Neuronal stem cell (in vitro differentiated cells): Measurements from ENCODE around the gene CFAP92.

ENCODE experiments used
- DNase-seq: peaks from one replicate; pipeline ENCODE4 v3.0.0-alpha.2; 2013; ENCODE audit warnings: low spot score
- H2AFZ ChIP-seq: one replicate; pipeline ENCODE4 v1.6.1; 2013; ENCODE audit warnings: mild to moderate bottlenecking, low read length, inconsistent platforms
- H2AK5ac ChIP-seq: 2 replicates; pipeline ENCODE4 v1.6.1; 2013; ENCODE audit warnings: low read depth, mild to moderate bottlenecking, inconsistent platforms, low read length, moderate library complexity, mixed read lengths
- H2BK120ac ChIP-seq: 2 replicates; pipeline ENCODE4 v1.6.1; 2013; ENCODE audit warnings: low read depth, mild to moderate bottlenecking, inconsistent platforms, low read length, moderate library complexity, mixed read lengths
- H2BK12ac ChIP-seq: one replicate; pipeline ENCODE4 v1.6.1; 2013; ENCODE audit warnings: low read length, inconsistent platforms
- H2BK15ac ChIP-seq: 2 replicates; pipeline ENCODE4 v1.6.1; 2013; ENCODE audit warnings: mild to moderate bottlenecking, low read length, inconsistent platforms, mixed read lengths
- H2BK5ac ChIP-seq: one replicate; pipeline ENCODE4 v1.6.1; 2013; ENCODE audit warnings: inconsistent platforms, mild to moderate bottlenecking, low read length, moderate library complexity
- H3K14ac ChIP-seq: one replicate; pipeline ENCODE4 v1.6.1; 2013; ENCODE audit warnings: low read length, inconsistent platforms
- H3K18ac ChIP-seq: 2 replicates; pipeline ENCODE4 v1.6.1; 2013; ENCODE audit warnings: low read length, inconsistent platforms
- H3K23ac ChIP-seq: 2 replicates; pipeline ENCODE4 v1.6.1; 2013; ENCODE audit warnings: low read depth, mild to moderate bottlenecking, mixed read lengths, low read length, inconsistent platforms; ENCODE audit not compliant: poor library complexity
- H3K27ac ChIP-seq: replicated peaks from 3 replicates; pipeline ENCODE4 v1.5.1; 2013; ENCODE audit warnings: low read length, inconsistent platforms
- H3K27me3 ChIP-seq, 3 experiments: 2 replicates each; pipeline ENCODE4 v1.6.1; 2013; ENCODE audit warnings: low read length in 3 of 3, mild to moderate bottlenecking in 2 of 3, inconsistent platforms in 1 of 3, low read depth in 1 of 3, mixed read lengths in 1 of 3, moderate library complexity in 1 of 3; ENCODE audit not compliant: control insufficient read depth in 3 of 3, insufficient read depth in 3 of 3
- H3K36me3 ChIP-seq, 2 donors: replicated peaks in 1 of 2; 2 replicates each; pipeline ENCODE4 v1.6.1; 2013; ENCODE audit warnings: low read length in 2 of 2; ENCODE audit not compliant: control insufficient read depth in 2 of 2, insufficient read depth in 2 of 2
- H3K4ac ChIP-seq: 2 replicates; pipeline ENCODE4 v1.6.1; 2013; ENCODE audit warnings: inconsistent platforms, mild to moderate bottlenecking, low read length, moderate library complexity
- H3K4me1 ChIP-seq, 2 donors: 1 replicate in 1 of 2; 2 replicates in 1 of 2; pipeline ENCODE4 v1.6.1; 2013; ENCODE audit warnings: low read length in 2 of 2, low read depth in 1 of 2; ENCODE audit not compliant: control insufficient read depth in 2 of 2, insufficient read depth in 1 of 2
- H3K4me2 ChIP-seq: one replicate; pipeline ENCODE4 v1.6.1; 2013; ENCODE audit warnings: mild to moderate bottlenecking, low read length, inconsistent platforms; ENCODE audit not compliant: insufficient read depth, poor library complexity, severe bottlenecking
- H3K4me3 ChIP-seq, 2 donors: 2 replicates each; pipeline ENCODE4 v1.5.1; 2013; ENCODE audit warnings: low read length in 2 of 2, mild to moderate bottlenecking in 2 of 2, inconsistent platforms in 1 of 2, moderate library complexity in 1 of 2
- H3K79me1 ChIP-seq: one replicate; pipeline ENCODE4 v1.6.1; 2013; ENCODE audit warnings: low read depth, mild to moderate bottlenecking, inconsistent platforms, low read length, moderate library complexity
- H3K9ac ChIP-seq: one replicate; pipeline ENCODE4 v1.6.1; 2013; ENCODE audit warnings: mild to moderate bottlenecking, low read depth, low read length, inconsistent platforms; ENCODE audit not compliant: poor library complexity
- H3K9me3 ChIP-seq, 2 donors: replicated peaks in 1 of 2; 2 replicates each; pipeline versions ENCODE3 to v1.6.1; 2013; ENCODE audit warnings: low read length in 2 of 2, mild to moderate bottlenecking in 2 of 2, inconsistent platforms in 1 of 2, low read depth in 1 of 2, mixed read lengths in 1 of 2, moderate library complexity in 1 of 2; ENCODE audit not compliant: control insufficient read depth in 2 of 2, insufficient read depth in 1 of 2
- H4K8ac ChIP-seq: one replicate; pipeline ENCODE4 v1.6.1; 2013; ENCODE audit warnings: low read depth, mild to moderate bottlenecking, inconsistent platforms, low read length, moderate library complexity
- H4K91ac ChIP-seq: one replicate; pipeline ENCODE4 v1.6.1; 2013; ENCODE audit warnings: low read length, low read depth, mild to moderate bottlenecking, inconsistent platforms; ENCODE audit not compliant: poor library complexity
- WGBS, 2 donors: extraction: QIAGEN DNeasy Blood & Tissue Kit; methylation state at CpG; one replicate each; pipeline ENCODE4 v1.1.7; 2013; ENCODE audit warnings: missing lambda C conversion rate in 2 of 2, mixed read lengths in 1 of 2; ENCODE audit not compliant: insufficient read length in 2 of 2, insufficient replicate concordance in 1 of 2; ENCODE audit errors: extremely low coverage in 2 of 2; 5-methylcytosine and 5-hydroxymethylcytosine counted together

The CFAP92 gene

GRCh38 chr3:129000742-129001100 lies 6.8 kb upstream of the CFAP92 start:
- Histone ChIP-seq H4K91ac (no peak overlapping the region), H2BK5ac (no peak overlapping the region), H3K27me3 (peaks cover 0 to 35% (median 17%) of the 10 kb centered on the region in 3 experiments), H2AK5ac (peak overlapping the region; percentile 66), H3K9ac (peak overlapping the region; percentile 75), H3K23ac (peak overlapping the region; percentile 28), H3K4me3 (peak overlapping the region; percentile 86 to 87), H4K8ac (peak overlapping the region; percentile 0), H3K4ac (no peak overlapping the region), H2BK120ac (peak overlapping the region; percentile 49), H3K36me3 (peaks cover 0 to 19% of the 10 kb centered on the region in 2 donors), H3K9me3 (peaks cover 0 to 3% of the 10 kb centered on the region in 2 donors), H2BK15ac (peak overlapping the region; percentile 33), H3K18ac (peak overlapping the region; percentile 97), H3K79me1 (peaks cover 2% of the 10 kb centered on the region), H3K27ac (no peak overlapping the region), H2AFZ (peak overlapping the region; percentile 86), H3K4me1 (peaks cover 14 to 61% of the 10 kb centered on the region in 2 donors), H2BK12ac (peak overlapping the region; percentile 18), H3K4me2 (peak overlapping the region; percentile 95), H3K14ac (no peak overlapping the region)
- no peak for DNase-seq
- WGBS, 2 donors, result no CpG with 5 or more reads among the region's 15 CpGs

- no CpG with 5 or more reads among the region's 5 CpGs for WGBS, 2 donors
- Histone ChIP-seq H3K4me2 (peak overlapping the region; percentile 35), H3K4me1 (peaks cover 25 to 71% of the 10 kb centered on the region in 2 donors), H3K36me3 (peaks cover 0 to 5% of the 10 kb centered on the region in 2 donors), H2BK5ac (no peak overlapping the region), H3K23ac (no peak overlapping the region), H3K4ac (no peak overlapping the region), H3K9me3 (peaks cover 0 to 3% of the 10 kb centered on the region in 2 donors), H2BK120ac (no peak overlapping the region), H4K91ac (no peak overlapping the region), H3K27me3 (peaks cover 0 to 26% (median 17%) of the 10 kb centered on the region in 3 experiments), H3K27ac (peak overlapping the region; percentile 88), H2AK5ac (no peak overlapping the region), H3K79me1 (peaks cover 2% of the 10 kb centered on the region), H3K4me3 (peak overlapping the region in 1 of 2 donors; percentile 27), H4K8ac (no peak overlapping the region), H3K14ac (no peak overlapping the region), H2BK15ac (no peak overlapping the region), H3K18ac (no peak overlapping the region), H2BK12ac (no peak overlapping the region), H3K9ac (no peak overlapping the region), H2AFZ (no peak overlapping the region)
- no peak for DNase-seq
These were observed 5.2 kb upstream of the CFAP92 start for GRCh38 chr3:128999102-128999501.

- no peak overlapping the region for H3K18ac ChIP-seq
- peaks cover 0 to 5% of the 10 kb centered on the region in 2 donors for H3K36me3 ChIP-seq
- H2BK5ac ChIP-seq, result no peak overlapping the region
- H4K91ac ChIP-seq, result no peak overlapping the region
- H3K14ac ChIP-seq, result no peak overlapping the region
- DNase-seq, result no peak
- no peak overlapping the region for H3K23ac ChIP-seq
- no CpG with 5 or more reads among the region's 3 CpGs for WGBS, 2 donors
- no peak overlapping the region for H4K8ac ChIP-seq
- peaks cover under 1% of the 10 kb centered on the region for H3K79me1 ChIP-seq
- no peak overlapping the region for H2BK12ac ChIP-seq
- H3K9ac ChIP-seq, result no peak overlapping the region
- peak overlapping the region; percentile 88 for H3K27ac ChIP-seq
- H3K27me3 ChIP-seq, result peaks cover 0 to 21% (median 15%) of the 10 kb centered on the region in 3 experiments
- H3K9me3 ChIP-seq, result peaks cover 0 to 3% of the 10 kb centered on the region in 2 donors
- no peak overlapping the region for H3K4ac ChIP-seq
- H2AFZ ChIP-seq, result peak overlapping the region; percentile 6
- no peak overlapping the region for H2BK120ac ChIP-seq
- no peak overlapping the region for H2BK15ac ChIP-seq
- H3K4me2 ChIP-seq, result peak overlapping the region; percentile 35
- peaks cover 25 to 72% of the 10 kb centered on the region in 2 donors for H3K4me1 ChIP-seq
- no peak overlapping the region for H2AK5ac ChIP-seq
- peak overlapping the region in 1 of 2 donors; percentile 27 for H3K4me3 ChIP-seq
These were observed 4.7 kb upstream of the CFAP92 start for GRCh38 chr3:128998561-128998960.

- no peak overlapping the region for H3K23ac ChIP-seq
- peaks cover 0 to 16% (median 6%) of the 10 kb centered on the region in 3 experiments for H3K27me3 ChIP-seq
- H3K4me1 ChIP-seq, result peaks cover 31 to 73% of the 10 kb centered on the region in 2 donors
- no peaks in the 10 kb centered on the region for H3K9me3 ChIP-seq
- H3K4me2 ChIP-seq, result no peak overlapping the region
- no peak overlapping the region for H2BK120ac ChIP-seq
- peaks cover 0 to 4% of the 10 kb centered on the region in 2 donors for H3K36me3 ChIP-seq
- no peak overlapping the region for H4K8ac ChIP-seq
- H3K4ac ChIP-seq, result no peak overlapping the region
- no peak overlapping the region for H3K4me3 ChIP-seq
- no peak overlapping the region for H4K91ac ChIP-seq
- no peak for DNase-seq
- H3K14ac ChIP-seq, result no peak overlapping the region
- H3K79me1 ChIP-seq, result peaks cover 3% of the 10 kb centered on the region
- no peak overlapping the region for H3K27ac ChIP-seq
- H2BK12ac ChIP-seq, result no peak overlapping the region
- WGBS, 2 donors, result no CpG with 5 or more reads among the region's 4 CpGs
- H3K18ac ChIP-seq, result no peak overlapping the region
- no peak overlapping the region for H2BK15ac ChIP-seq
- no peak overlapping the region for H3K9ac ChIP-seq
- no peak overlapping the region for H2AFZ ChIP-seq
- H2AK5ac ChIP-seq, result no peak overlapping the region
- no peak overlapping the region for H2BK5ac ChIP-seq
These were observed 3.7 kb upstream of the CFAP92 start for GRCh38 chr3:128997486-128998133.
